ENCODE measurements around the gene MYL6B.

- TF ChIP-seq EZH2 (IDR thresholded peaks at IDR 0.05; ENCODE audit: borderline replicate concordance, low read depth, low read length, severe bottlenecking) (no peak), MYC (IDR thresholded peaks at IDR 0.05; ENCODE audit: low read depth, low read length) (no peak), POLR2AphosphoS5 (IDR thresholded peaks at IDR 0.05; ENCODE audit: insufficient read depth, low read depth, low read length) (peak; percentile 75), CTCF (IDR thresholded peaks at IDR 0.05; ENCODE audit: extremely low read depth in 1 of 2, insufficient read depth in 1 of 2, low read depth in 1 of 2, low read length in 2 of 2) (no peak), POLR2A (IDR thresholded peaks at IDR 0.05; ENCODE audit: low read depth, low read length) (peak; percentile 64), MAX (IDR thresholded peaks at IDR 0.05; ENCODE audit: insufficient read depth, insufficient read length) (no peak), GATA2 (IDR thresholded peaks at IDR 0.05; ENCODE audit: insufficient read depth, insufficient read length, low read depth, low read length) (no peak), JUN (IDR thresholded peaks at IDR 0.05; ENCODE audit: borderline replicate concordance, insufficient read depth, insufficient read length, low read depth) (no peak)
These were observed 10.3 kb downstream of the MYL6B start for GRCh38 chr12:56162468-56163290.
